Measurements from ENCODE around the gene THOC5. TPM values are rescaled to one million over a fixed set of nuclear protein-coding genes. Genes with fewer than 3 reads are reported as not detected.
A peak's percentile ranks its signal among the peaks of the same experiment; 100 is the strongest.

THOC5 gene
- total RNA-seq, 1 experiment from 2014 or later, result 80.6 TPM

DNA sequence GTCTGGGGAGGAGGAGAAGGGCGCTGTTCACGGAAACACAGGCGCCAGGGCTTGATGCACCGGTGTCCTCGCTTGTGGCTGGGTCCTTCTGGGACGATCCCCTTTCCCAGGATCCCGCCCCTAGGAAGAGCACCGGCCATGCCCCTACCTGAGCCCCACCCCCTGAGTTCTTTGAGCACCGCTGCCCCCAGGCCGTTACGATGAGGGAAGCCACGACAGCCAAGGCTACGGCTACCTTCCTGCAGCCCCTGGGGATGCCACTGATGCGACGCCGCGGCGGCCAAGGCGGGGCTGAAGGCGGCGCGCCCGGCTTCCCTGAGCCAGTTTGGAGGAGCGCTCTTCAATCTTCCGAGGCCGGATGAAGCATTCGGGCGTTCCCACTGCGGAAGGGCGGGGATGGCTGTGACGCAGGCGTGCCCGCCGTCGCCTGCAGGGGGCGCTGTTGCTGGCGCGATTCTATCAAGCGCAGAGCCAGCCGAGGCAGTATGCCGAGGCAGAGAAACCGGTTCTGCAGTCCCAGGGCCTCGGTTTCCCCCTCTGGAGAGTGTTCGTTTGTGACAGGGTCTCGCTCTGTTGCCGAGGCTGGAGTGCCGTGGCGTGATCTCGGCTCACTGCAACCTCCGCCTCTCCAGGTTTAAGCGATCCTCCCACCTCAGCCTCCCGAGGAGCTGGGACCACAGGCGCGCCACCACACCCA lies 83.2 kb downstream of the THOC5 start (continued):
- TF ChIP-seq, protein P1, sequence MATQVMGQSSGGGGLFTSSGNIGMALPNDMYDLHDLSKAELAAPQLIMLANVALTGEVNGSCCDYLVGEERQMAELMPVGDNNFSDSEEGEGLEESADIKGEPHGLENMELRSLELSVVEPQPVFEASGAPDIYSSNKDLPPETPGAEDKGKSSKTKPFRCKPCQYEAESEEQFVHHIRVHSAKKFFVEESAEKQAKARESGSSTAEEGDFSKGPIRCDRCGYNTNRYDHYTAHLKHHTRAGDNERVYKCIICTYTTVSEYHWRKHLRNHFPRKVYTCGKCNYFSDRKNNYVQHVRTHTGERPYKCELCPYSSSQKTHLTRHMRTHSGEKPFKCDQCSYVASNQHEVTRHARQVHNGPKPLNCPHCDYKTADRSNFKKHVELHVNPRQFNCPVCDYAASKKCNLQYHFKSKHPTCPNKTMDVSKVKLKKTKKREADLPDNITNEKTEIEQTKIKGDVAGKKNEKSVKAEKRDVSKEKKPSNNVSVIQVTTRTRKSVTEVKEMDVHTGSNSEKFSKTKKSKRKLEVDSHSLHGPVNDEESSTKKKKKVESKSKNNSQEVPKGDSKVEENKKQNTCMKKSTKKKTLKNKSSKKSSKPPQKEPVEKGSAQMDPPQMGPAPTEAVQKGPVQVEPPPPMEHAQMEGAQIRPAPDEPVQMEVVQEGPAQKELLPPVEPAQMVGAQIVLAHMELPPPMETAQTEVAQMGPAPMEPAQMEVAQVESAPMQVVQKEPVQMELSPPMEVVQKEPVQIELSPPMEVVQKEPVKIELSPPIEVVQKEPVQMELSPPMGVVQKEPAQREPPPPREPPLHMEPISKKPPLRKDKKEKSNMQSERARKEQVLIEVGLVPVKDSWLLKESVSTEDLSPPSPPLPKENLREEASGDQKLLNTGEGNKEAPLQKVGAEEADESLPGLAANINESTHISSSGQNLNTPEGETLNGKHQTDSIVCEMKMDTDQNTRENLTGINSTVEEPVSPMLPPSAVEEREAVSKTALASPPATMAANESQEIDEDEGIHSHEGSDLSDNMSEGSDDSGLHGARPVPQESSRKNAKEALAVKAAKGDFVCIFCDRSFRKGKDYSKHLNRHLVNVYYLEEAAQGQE (IDR thresholded peaks at IDR 0.05; ENCODE audit: low read depth), result no peak

DNA sequence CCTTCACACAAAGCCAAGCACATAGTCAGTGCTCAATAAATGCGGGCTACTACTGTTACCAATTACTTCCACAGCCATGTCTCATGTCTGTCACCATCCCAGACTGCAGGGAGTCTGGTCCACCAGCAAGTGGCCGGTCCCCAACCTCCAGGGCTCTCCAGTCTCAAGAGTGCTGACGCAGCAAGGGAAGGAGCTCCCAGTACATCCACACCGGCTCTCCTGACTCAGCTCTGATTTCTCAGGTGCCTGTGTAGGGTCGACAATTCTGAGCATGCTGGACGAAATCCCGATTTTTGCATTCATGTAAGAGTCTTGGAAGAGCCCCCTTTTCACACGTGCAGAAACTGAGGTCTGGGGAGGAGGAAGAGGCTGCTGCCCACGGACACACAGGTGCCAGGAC lies 83.8 kb downstream of the THOC5 start:
- no peaks in the 10 kb centered on the region for H3K27me3 ChIP-seq (ENCODE audit: insufficient read depth, low read length)
- H3K27ac ChIP-seq (ENCODE audit: low read depth, low read length), result peak overlapping the region; percentile 28; the same call in 1 of the 2 replicates
- CTCF ChIA-PET, result interaction anchor here (1.3 kb wide), 1 partner anchor 10 kb away, joined by 3 read pairs; no protein-coding TSS in a partner anchor
- H3K79me2 ChIP-seq (ENCODE audit: insufficient read depth, low read length), result no peaks in the 10 kb centered on the region
- H3K9me3 ChIP-seq (ENCODE audit: control insufficient read depth in 1 of 2, insufficient read depth in 1 of 2, low read depth in 1 of 2, low read length in 2 of 2), result no peaks in the 10 kb centered on the region
- intact Hi-C loops (cut with micrococcal nuclease), result no loop called here
- H3K9me2 ChIP-seq (ENCODE audit: insufficient read depth), result no peaks in the 10 kb centered on the region
- no TSS peak for BruUV-seq (replicated peaks)
- peak overlapping the region; percentile 55 for H3K9ac ChIP-seq (ENCODE audit: low read length)
- POLR2A ChIA-PET, result no interaction called here
- H3K4me3 ChIP-seq (replicated peaks in 1 of 2; ENCODE audit: low read depth in 1 of 2, low read length in 2 of 2), result peak overlapping the region; percentile 45 to 62
- TF ChIP-seq SP1 (IDR thresholded peaks at IDR 0.05; ENCODE audit: low read depth) (no peak), ZNF274 (IDR thresholded peaks at IDR 0.05; ENCODE audit: low read depth, low read length) (no peak), YY1 (IDR thresholded peaks at IDR 0.05; ENCODE audit: extremely low read depth, insufficient replicate concordance, low read depth, low read length) (no peak), POLR2AphosphoS5 (IDR thresholded peaks at IDR 0.05; ENCODE audit: low read depth, low read length) (no peak), EZH2phosphoT487 (IDR thresholded peaks at IDR 0.05; ENCODE audit: borderline replicate concordance) (no peak), CBX3 (IDR thresholded peaks at IDR 0.05; ENCODE audit: low read depth) (no peak)
- TF ChIP-seq, protein P2, sequence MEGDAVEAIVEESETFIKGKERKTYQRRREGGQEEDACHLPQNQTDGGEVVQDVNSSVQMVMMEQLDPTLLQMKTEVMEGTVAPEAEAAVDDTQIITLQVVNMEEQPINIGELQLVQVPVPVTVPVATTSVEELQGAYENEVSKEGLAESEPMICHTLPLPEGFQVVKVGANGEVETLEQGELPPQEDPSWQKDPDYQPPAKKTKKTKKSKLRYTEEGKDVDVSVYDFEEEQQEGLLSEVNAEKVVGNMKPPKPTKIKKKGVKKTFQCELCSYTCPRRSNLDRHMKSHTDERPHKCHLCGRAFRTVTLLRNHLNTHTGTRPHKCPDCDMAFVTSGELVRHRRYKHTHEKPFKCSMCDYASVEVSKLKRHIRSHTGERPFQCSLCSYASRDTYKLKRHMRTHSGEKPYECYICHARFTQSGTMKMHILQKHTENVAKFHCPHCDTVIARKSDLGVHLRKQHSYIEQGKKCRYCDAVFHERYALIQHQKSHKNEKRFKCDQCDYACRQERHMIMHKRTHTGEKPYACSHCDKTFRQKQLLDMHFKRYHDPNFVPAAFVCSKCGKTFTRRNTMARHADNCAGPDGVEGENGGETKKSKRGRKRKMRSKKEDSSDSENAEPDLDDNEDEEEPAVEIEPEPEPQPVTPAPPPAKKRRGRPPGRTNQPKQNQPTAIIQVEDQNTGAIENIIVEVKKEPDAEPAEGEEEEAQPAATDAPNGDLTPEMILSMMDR (IDR thresholded peaks at IDR 0.05 in 2 of 3, conservative IDR thresholded peaks at IDR 0.05 in 1 of 3; ENCODE audit: borderline replicate concordance in 1 of 3, insufficient read depth in 1 of 3, low read depth in 2 of 3, low read length in 2 of 3), result no peak
- TF ChIP-seq, protein P3, sequence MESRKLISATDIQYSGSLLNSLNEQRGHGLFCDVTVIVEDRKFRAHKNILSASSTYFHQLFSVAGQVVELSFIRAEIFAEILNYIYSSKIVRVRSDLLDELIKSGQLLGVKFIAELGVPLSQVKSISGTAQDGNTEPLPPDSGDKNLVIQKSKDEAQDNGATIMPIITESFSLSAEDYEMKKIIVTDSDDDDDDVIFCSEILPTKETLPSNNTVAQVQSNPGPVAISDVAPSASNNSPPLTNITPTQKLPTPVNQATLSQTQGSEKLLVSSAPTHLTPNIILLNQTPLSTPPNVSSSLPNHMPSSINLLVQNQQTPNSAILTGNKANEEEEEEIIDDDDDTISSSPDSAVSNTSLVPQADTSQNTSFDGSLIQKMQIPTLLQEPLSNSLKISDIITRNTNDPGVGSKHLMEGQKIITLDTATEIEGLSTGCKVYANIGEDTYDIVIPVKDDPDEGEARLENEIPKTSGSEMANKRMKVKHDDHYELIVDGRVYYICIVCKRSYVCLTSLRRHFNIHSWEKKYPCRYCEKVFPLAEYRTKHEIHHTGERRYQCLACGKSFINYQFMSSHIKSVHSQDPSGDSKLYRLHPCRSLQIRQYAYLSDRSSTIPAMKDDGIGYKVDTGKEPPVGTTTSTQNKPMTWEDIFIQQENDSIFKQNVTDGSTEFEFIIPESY (IDR thresholded peaks at IDR 0.05; ENCODE audit: extremely low read depth, insufficient replicate concordance, low read length), result no peak
- TF ChIP-seq, protein P1 (IDR thresholded peaks at IDR 0.05; ENCODE audit: low read depth), result no peak
- TF ChIP-seq, protein P4, sequence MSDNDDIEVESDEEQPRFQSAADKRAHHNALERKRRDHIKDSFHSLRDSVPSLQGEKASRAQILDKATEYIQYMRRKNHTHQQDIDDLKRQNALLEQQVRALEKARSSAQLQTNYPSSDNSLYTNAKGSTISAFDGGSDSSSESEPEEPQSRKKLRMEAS (IDR thresholded peaks at IDR 0.05), result no peak
- ATAC-seq, result peak; percentile 32
- H3K36me3 ChIP-seq (ENCODE audit: control insufficient read depth in 1 of 2, insufficient read depth in 2 of 2, low read length in 2 of 2), result no peaks in the 10 kb centered on the region
- peak overlapping the region; percentile 59 for H2AFZ ChIP-seq (ENCODE audit: low read depth, low read length, poor library complexity, severe bottlenecking)
- DNase-seq (ENCODE audit: low read depth, low spot score), result no peak
- RAD21 ChIA-PET (ENCODE audit: low non-redundant PET in 1 of 2, low total read pairs in 2 of 2, uncharacterized antibody in 2 of 2, unreplicated experiment in 2 of 2), result no interaction called here
- H4K20me1 ChIP-seq (ENCODE audit: insufficient read depth), result no peaks in the 10 kb centered on the region
- H3K4me2 ChIP-seq (ENCODE audit: low read length), result peak overlapping the region; percentile 97
- peaks cover 12 to 25% of the 10 kb centered on the region in 2 experiments for H3K4me1 ChIP-seq (ENCODE audit: control insufficient read depth in 1 of 2, insufficient read depth in 2 of 2, low read length in 2 of 2)

Measured in HCT116 (cell line).